HepG2 (cell line): ENCODE data around the gene NR2F6.

Experiments
- AFF4 ChIP-seq: sonication (generic); formaldehyde crosslinking; IDR thresholded peaks from 2 replicates; pipeline ENCODE4 v1.4.0; 2020; ENCODE audit warnings: missing genetic modification reagents
- ZFP62 ChIP-seq: sonication (generic); formaldehyde crosslinking; IDR thresholded peaks from 2 replicates; pipeline ENCODE4 v1.4.0; 2020; ENCODE audit warnings: missing genetic modification reagents

- TF ChIP-seq AFF4 (CRISPR knock-in tag), result no peak
- no peak for TF ChIP-seq ZFP62 (CRISPR knock-in tag)
Measured at GRCh38 chr19:17232258-17232657, 13.5 kb downstream of the NR2F6 start.
